ENCODE data around the gene LLGL1. TPM values are rescaled to one million over a fixed set of nuclear protein-coding genes. Genes with fewer than 3 reads are reported as not detected.

The LLGL1 gene
- polyA plus RNA-seq, 3 donors = 0.52 to 10.8 (median 0.76) TPM

- Histone ChIP-seq H4K20me1 (ENCODE audit: insufficient read depth, low read length) (peaks cover 92% of the 10 kb centered on the region), H3K27ac (ENCODE audit: low read depth in 1 of 2, low read length in 2 of 2) (no peak overlapping the region), H3K4me2 (replicated peaks; ENCODE audit: extremely low read depth, low read length, poor library complexity, severe bottlenecking) (no peak overlapping the region), H3K9ac (ENCODE audit: insufficient read depth, low read length, poor library complexity, severe bottlenecking) (no peak overlapping the region), H3K36me3 (replicated peaks in 1 of 2; ENCODE audit: control insufficient read depth in 1 of 2, insufficient read depth in 2 of 2, low read length in 2 of 2) (peaks cover 78 to 83% of the 10 kb centered on the region in 2 donors), H3K27me3 (ENCODE audit: control insufficient read depth in 2 of 2, insufficient read depth in 2 of 2, low read length in 2 of 2) (no peaks in the 10 kb centered on the region), H3K4me1 (ENCODE audit: control insufficient read depth in 1 of 2, insufficient read depth in 2 of 2, low read length in 2 of 2) (peaks cover 10 to 14% of the 10 kb centered on the region in 2 donors), H3K9me3 (replicated peaks in 1 of 2; ENCODE audit: control insufficient read depth in 1 of 2, insufficient read depth in 1 of 2, low read length in 2 of 2) (no peaks in the 10 kb centered on the region), H3K4me3 (replicated peaks in 1 of 3; ENCODE audit: low read depth in 2 of 3, low read length in 3 of 3) (no peak overlapping the region), H2AFZ (ENCODE audit: insufficient read depth, low read depth, low read length, poor library complexity, severe bottlenecking) (no peak overlapping the region), H3K79me2 (ENCODE audit: insufficient read depth, low read length) (peaks cover 33% of the 10 kb centered on the region)
- Mint-ChIP-seq H3K36me3 (peaks cover 78 to 88% of the 10 kb centered on the region in 2 donors), H3K27me3 (ENCODE audit: low read depth in 3 of 3) (peaks cover 0 to 1% (median 0%) of the 10 kb centered on the region in 3 donors), H3K9me3 (no peaks in the 10 kb centered on the region), H3K4me3 (no peak overlapping the region), H3K4me1 (peaks cover 11% of the 10 kb centered on the region), H3K27ac (no peak overlapping the region)
- no peak for DNase-seq
- WGBS (ENCODE audit: insufficient coverage) = 98% methylated on average over 12 of the region's 16 CpGs
- TF ChIP-seq CTCF (IDR thresholded peaks at IDR 0.05) = no peak
- intact Hi-C loops (cut with micrococcal nuclease) = no loop called here
Observed at GRCh38 chr17:18253187-18253884, 27.9 kb downstream of the LLGL1 start.

GRCh38 chr17:18253947-18254821 is 28.7 kb downstream of the LLGL1 start:
- WGBS (ENCODE audit: insufficient coverage) = 99% methylated on average over 22 of the region's 27 CpGs
- Mint-ChIP-seq H3K4me3 (no peak overlapping the region), H3K27ac (peak overlapping the region in 2 of 7 donors; percentile 47 to 85), H3K4me1 (peaks cover 14% of the 10 kb centered on the region), H3K27me3 (ENCODE audit: low read depth in 3 of 3) (peaks cover 0 to 3% (median 0%) of the 10 kb centered on the region in 3 donors), H3K36me3 (peaks cover 70 to 80% of the 10 kb centered on the region in 2 donors), H3K9me3 (no peaks in the 10 kb centered on the region)
- Histone ChIP-seq H3K36me3 (replicated peaks in 1 of 2; ENCODE audit: control insufficient read depth in 1 of 2, insufficient read depth in 2 of 2, low read length in 2 of 2) (peaks cover 69 to 75% of the 10 kb centered on the region in 2 donors), H2AFZ (ENCODE audit: insufficient read depth, low read depth, low read length, poor library complexity, severe bottlenecking) (no peak overlapping the region), H3K9me3 (replicated peaks in 1 of 2; ENCODE audit: control insufficient read depth in 1 of 2, insufficient read depth in 1 of 2, low read length in 2 of 2) (no peaks in the 10 kb centered on the region), H3K4me2 (replicated peaks; ENCODE audit: extremely low read depth, low read length, poor library complexity, severe bottlenecking) (no peak overlapping the region), H3K4me1 (ENCODE audit: control insufficient read depth in 1 of 2, insufficient read depth in 2 of 2, low read length in 2 of 2) (peaks cover 15 to 21% of the 10 kb centered on the region in 2 donors), H3K9ac (ENCODE audit: insufficient read depth, low read length, poor library complexity, severe bottlenecking) (no peak overlapping the region), H4K20me1 (ENCODE audit: insufficient read depth, low read length) (peaks cover 84% of the 10 kb centered on the region), H3K27me3 (ENCODE audit: control insufficient read depth in 2 of 2, insufficient read depth in 2 of 2, low read length in 2 of 2) (no peaks in the 10 kb centered on the region), H3K4me3 (replicated peaks in 1 of 3; ENCODE audit: low read depth in 2 of 3, low read length in 3 of 3) (no peak overlapping the region), H3K79me2 (ENCODE audit: insufficient read depth, low read length) (peaks cover 39% of the 10 kb centered on the region), H3K27ac (ENCODE audit: low read depth in 1 of 2, low read length in 2 of 2) (peak overlapping the region in 1 of 2 donors; percentile 20)
- intact Hi-C loops (cut with micrococcal nuclease) = no loop called here
- TF ChIP-seq CTCF (IDR thresholded peaks at IDR 0.05) = no peak
- no peak for DNase-seq
